ENCODE data around the gene CFAP20DC.
"Not testable (repeated sequence)": the region's sequence is repeated elsewhere in the genome, so short reads cannot be mapped to it uniquely, and the experiment has no call there.

CFAP20DC gene

GRCh38 chr3:58962040-58962651 is 87.7 kb downstream of the CFAP20DC start:
- DNase-seq, result no peak

DNA sequence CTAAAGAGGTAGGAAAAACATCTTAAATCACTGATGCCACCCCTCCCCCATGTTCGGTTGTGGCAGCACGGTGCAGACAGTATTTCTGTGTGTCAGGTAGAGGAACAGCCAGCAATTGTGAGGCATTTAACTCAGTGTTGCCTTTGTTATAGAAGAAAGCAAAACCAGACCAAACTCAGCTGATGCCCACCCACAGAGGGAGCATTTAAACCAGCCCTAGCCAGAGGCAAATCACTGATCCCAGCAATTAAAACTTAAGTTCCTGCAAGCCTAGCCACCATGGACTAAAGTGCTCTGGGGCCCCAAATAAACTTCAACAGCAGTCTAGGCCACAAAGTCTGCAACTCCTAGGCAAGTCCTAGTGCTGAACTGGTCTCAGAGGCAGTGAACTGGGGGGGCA is 94.5 kb downstream of the CFAP20DC start:
- DNase-seq, result no peak

- no peak for DNase-seq
These were observed 96.5 kb downstream of the CFAP20DC start for GRCh38 chr3:58953288-58953687.

GRCh38 chr3:58952128-58952917 is 97.5 kb downstream of the CFAP20DC start:
- no peak for DNase-seq

DNA sequence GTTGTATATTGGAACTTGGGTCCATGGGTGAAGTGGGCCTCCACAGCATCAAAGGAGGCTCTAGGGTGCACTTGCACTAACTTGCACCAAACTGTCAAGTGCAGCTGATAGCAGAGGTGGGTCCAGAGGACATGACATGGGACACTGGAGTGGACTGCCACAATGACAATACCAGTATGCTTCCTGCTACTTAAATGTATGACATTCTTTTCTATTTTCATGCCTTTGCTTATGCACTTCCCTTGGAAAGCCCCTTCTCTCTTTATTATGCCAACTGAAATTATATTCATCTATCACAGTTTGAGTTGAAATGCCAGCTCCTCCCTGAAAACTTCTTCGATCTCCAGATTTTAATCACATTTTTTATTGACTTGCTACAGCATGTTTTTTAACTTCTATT is 101.8 kb downstream of the CFAP20DC start:
- DNase-seq, result no peak

DNA sequence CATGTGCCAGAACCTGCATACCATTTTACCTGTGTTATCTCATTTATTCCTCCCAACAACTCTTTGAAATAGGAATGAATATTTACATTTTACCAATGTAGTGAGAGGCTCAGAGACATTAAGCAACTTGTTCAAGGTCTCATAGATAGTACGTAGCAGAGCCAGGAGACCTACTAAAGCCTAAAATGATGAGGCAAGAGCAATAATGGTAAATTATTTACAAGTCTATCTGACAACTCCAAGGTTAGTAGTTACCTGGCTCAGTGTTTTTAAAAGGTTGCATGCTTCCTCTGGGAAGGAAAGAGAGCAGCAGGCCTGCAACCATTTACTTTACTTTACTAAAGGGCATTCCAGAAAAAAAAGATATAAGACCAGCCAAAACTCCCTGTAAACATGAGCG is 103.0 kb downstream of the CFAP20DC start:
- no peak for DNase-seq

- DNase-seq, result no peak
These were observed 111.8 kb downstream of the CFAP20DC start for GRCh38 chr3:58938057-58938456.

GRCh38 chr3:58924578-58924977 is 125.2 kb downstream of the CFAP20DC start:
- no peak for DNase-seq

GRCh38 chr3:58900386-58900785 is 149.4 kb downstream of the CFAP20DC start:
- DNase-seq, result no peak

DNA sequence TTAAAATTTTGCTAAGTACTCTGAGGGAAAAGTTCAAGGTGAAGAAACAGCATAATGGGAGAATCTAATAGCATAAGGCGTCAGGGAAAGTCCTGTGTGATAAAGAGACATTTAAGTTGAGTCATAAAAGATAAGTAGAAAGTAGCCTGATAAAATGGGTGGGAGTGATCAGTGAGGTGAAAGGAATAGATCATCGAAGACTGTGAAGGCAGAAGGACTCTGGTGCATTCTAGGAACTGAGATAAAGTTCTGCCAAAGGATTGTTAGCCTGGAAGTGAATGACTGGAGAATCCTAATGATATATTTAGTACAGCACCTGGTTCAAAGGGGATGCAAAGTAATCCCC is 149.9 kb downstream of the CFAP20DC start:
- no peak for DNase-seq

GRCh38 chr3:58899159-58899952 is 150.5 kb downstream of the CFAP20DC start:
- no peak for DNase-seq

GRCh38 chr3:58898513-58898912 is 151.3 kb downstream of the CFAP20DC start:
- DNase-seq, result no peak

DNA sequence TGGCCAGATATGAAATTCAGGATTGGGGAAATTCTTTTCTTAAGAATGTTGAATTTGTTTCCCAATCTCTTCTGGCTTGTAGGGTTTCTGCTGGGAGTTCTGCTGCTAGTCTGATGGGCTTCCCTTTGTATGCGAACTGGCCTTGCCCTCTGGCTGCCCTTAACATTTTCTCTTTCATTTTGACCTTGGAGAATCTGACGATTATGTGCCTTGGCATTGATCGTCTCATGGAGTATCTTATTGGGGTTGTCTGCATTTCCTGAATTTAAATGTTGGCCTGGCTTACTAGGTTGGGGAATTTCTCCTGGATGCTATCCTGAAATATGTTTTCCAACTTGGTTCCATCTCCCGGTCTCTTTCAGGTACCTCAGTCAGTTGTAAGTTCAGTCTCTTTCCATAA is 152.2 kb downstream of the CFAP20DC start:
- no peak for DNase-seq

DNA sequence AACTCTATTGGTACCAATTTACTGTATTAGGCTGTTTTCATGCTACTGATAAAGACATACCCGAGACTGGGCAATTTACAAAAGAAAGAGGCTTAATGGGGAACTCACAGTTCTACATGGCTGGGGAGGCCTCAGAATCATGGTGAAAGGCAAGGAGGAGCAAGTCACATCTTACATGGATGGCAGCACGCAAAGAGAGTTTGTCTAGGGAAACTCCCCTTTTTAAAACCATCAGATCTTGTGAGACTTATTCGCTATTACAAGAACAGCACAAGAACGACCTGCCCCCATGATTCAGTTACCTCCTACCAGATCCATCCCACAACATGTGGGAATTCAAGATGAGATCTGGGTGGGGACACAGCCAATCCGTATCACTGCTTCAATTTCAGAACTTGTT is 154.1 kb downstream of the CFAP20DC start:
- not testable (repeated sequence) for DNase-seq

DNA sequence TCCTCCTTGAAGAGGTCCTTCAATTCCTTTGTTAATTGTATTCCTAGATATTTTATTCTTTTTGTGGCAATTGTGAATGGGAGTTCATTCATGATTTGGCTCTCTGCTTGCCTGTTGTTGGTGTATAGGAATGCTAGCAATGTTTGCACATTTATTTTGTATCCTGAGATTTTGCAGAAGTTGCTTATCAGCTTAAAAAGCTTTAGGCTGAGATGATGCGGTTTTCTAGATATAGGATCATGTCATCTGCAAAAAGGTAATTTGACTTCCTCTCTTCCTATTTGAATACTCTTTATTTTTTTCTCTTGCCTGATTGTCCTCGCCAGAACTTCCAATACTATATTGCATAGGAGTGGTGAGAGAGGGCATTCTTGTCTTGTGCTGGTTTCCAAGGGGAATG is 157.3 kb downstream of the CFAP20DC start:
- not testable (repeated sequence) for DNase-seq

DNA sequence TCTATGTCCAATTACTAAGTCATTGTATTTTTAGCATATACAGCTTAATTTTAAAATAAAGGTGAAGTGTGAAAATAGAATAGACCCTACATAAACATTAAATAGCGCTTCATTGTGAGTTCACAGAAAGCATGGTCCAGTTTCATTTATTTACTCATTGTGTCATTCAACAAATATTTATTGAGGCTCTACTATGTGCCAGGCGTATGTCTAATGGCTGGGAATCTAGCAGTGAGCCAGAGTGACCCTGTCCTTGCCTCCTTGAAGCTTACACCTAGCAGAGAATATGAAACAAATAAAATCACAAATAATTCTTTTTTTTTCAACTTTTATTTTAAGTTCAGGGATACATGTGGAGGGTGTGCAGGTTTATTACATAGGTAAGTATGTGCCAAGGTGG is 161.7 kb downstream of the CFAP20DC start:
- no peak for DNase-seq

DNA sequence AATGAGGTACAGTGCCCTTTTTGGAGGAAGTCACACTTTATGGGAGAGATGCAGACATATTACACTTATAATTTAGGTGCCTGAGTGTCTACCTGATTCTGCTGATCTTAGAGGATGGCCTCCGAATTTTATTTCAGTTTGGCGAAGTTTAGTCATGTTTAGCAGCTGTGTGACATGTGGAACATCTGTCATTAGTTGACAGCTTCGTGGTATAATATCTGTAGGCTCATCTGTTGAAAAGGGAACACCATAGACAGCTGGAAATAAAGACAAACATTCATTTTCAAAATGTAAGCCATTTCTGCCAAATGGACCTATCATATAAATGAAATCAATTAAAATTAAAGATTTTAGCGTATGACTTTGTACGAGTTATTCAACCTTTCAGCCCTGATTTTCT is 165.4 kb downstream of the CFAP20DC start:
- DNase-seq, result no peak

GRCh38 chr3:58880182-58880581 is 169.6 kb downstream of the CFAP20DC start:
- no peak for DNase-seq

DNA sequence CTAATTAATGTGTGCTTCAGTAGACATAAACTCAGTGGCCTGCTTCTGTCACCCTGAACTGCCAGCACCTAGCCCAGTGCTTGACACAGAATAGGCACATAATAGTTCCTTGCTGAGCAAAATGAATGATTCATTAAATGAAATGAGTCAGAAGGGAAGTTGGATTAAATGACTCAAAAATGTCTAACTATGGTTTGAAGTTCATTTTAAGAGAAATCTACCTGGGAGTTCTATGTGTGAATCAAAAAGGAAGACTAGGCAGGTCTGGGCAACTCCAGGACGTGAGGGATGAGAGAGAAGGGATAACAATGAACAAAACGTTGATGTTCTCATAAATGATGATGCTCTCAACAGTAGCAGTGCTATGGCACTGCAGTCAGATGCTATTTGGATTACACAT is 175.0 kb downstream of the CFAP20DC start:
- DNase-seq, result no peak

DNA sequence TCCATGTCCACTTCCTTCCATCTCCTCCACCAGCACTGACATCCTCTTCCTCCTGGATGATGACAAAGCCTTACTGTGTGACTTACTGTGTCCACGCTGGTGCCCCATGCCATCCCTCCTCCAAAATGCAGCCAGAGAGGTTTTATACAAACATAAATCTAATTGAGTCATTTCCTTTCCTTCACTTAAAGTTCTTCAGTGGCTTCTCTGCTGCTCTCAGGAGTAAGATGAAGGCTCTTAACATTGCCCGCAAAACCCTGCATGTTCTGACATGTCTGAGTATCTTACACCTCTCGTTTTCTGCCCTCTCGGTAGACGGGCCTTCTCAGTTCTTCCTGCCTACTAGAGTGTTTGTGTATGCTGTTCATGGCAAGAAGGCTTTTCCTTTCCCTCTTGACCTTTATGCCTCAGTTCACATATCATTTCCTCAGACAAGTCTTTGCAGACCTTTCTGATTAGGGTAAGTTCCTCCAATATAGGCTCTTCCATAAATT is 175.5 kb downstream of the CFAP20DC start:
- DNase-seq, result no peak

GRCh38 chr3:58868097-58868779 is 181.6 kb downstream of the CFAP20DC start:
- no peak for DNase-seq

DNA sequence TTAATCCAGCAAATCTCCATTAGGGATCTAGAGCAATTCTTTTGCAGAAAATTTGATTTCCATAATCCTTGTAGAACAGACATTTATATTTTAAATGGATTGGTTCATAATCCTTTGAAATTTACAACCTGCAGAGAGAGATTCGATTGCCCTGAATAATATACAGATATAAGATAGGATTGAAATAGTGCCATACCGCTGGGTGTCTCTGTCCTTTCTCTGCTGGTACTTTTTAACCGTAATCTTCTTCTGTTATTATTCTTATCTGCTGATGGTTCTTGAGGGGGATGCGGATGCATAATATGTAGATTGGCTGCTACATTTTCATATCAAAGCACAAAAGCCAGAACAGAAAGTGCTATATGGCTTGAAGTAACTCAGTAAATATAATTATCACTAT is 182.2 kb downstream of the CFAP20DC start:
- no peak for DNase-seq

- DNase-seq, result no peak
These were observed 183.7 kb downstream of the CFAP20DC start for GRCh38 chr3:58866079-58866478.
